Ectodermal cell (in vitro differentiated cells): ENCODE measurements around the gene GID8.

Source experiments
- H3K27ac ChIP-seq: 2 replicates; pipeline ENCODE4 v1.7.0; 2013; ENCODE audit warnings: mild to moderate bottlenecking, low read depth, low read length; ENCODE audit not compliant: insufficient read depth, poor library complexity, severe bottlenecking
- H3K27me3 ChIP-seq: 2 replicates; pipeline ENCODE4 v1.7.0; 2013; ENCODE audit warnings: mild to moderate bottlenecking, low read length; ENCODE audit not compliant: insufficient read depth, control insufficient read depth, poor library complexity, severe bottlenecking
- H3K36me3 ChIP-seq: one replicate; pipeline ENCODE4 v1.7.0; 2013; ENCODE audit warnings: low read length; ENCODE audit not compliant: control insufficient read depth, insufficient read depth
- H3K4me1 ChIP-seq: one replicate; pipeline ENCODE4 v1.7.0; 2013; ENCODE audit warnings: low read length; ENCODE audit not compliant: control insufficient read depth, insufficient read depth
- H3K4me3 ChIP-seq: 2 replicates; pipeline ENCODE4 v1.7.0; 2013; ENCODE audit warnings: low read depth, low read length, control low read depth; ENCODE audit not compliant: insufficient read depth
- H3K9me3 ChIP-seq: 2 replicates; pipeline ENCODE4 v1.7.0; 2013; ENCODE audit warnings: mild to moderate bottlenecking, low read length, moderate library complexity; ENCODE audit not compliant: control insufficient read depth
- WGBS, 2 experiments: methylation state at CpG; one replicate each; pipeline ENCODE4 v1.1.7; 2013; ENCODE audit warnings: missing lambda C conversion rate in 2 of 2; 5-methylcytosine and 5-hydroxymethylcytosine counted together

The GID8 gene

GRCh38 chr20:62895539-62895938 lies 42.4 kb upstream of the GID8 start:
- Histone ChIP-seq H3K27me3 (no peaks in the 10 kb centered on the region), H3K4me1 (peaks cover 19% of the 10 kb centered on the region), H3K9me3 (no peaks in the 10 kb centered on the region), H3K27ac (no peak overlapping the region), H3K4me3 (no peak overlapping the region), H3K36me3 (peaks cover 37% of the 10 kb centered on the region)
- 93 to 94% methylated on average over 9 of the region's 9 CpGs for WGBS, 2 experiments

GRCh38 chr20:62896526-62896925 lies 41.4 kb upstream of the GID8 start:
- no peak overlapping the region for H3K27ac ChIP-seq
- peaks cover 28% of the 10 kb centered on the region for H3K36me3 ChIP-seq
- no peak overlapping the region for H3K4me3 ChIP-seq
- H3K4me1 ChIP-seq: peaks cover 19% of the 10 kb centered on the region
- WGBS, 2 experiments: 97% methylated on average over 16 of the region's 16 CpGs
- H3K27me3 ChIP-seq: no peaks in the 10 kb centered on the region
- H3K9me3 ChIP-seq: no peaks in the 10 kb centered on the region

- no peak overlapping the region for H3K4me3 ChIP-seq
- H3K36me3 ChIP-seq: peaks cover 24% of the 10 kb centered on the region
- no peaks in the 10 kb centered on the region for H3K27me3 ChIP-seq
- peaks cover 19% of the 10 kb centered on the region for H3K4me1 ChIP-seq
- no peak overlapping the region for H3K27ac ChIP-seq
- no peaks in the 10 kb centered on the region for H3K9me3 ChIP-seq
- 92 to 96% methylated on average over 11 of the region's 11 CpGs for WGBS, 2 experiments
These were observed 40.3 kb upstream of the GID8 start for GRCh38 chr20:62897666-62898065.

GRCh38 chr20:62898093-62898964 lies 39.6 kb upstream of the GID8 start:
- Histone ChIP-seq H3K27ac (no peak overlapping the region), H3K4me3 (no peak overlapping the region), H3K9me3 (no peaks in the 10 kb centered on the region), H3K36me3 (peaks cover 21% of the 10 kb centered on the region), H3K27me3 (no peaks in the 10 kb centered on the region), H3K4me1 (peaks cover 19% of the 10 kb centered on the region)
- WGBS, 2 experiments: 94 to 95% methylated on average over 16 of the region's 16 CpGs

GRCh38 chr20:62898970-62899632 lies 38.8 kb upstream of the GID8 start:
- WGBS, 2 experiments: 69 to 70% methylated on average over 16 of the region's 16 CpGs
- Histone ChIP-seq H3K27me3 (no peaks in the 10 kb centered on the region), H3K27ac (no peak overlapping the region), H3K36me3 (peaks cover 15% of the 10 kb centered on the region), H3K4me3 (no peak overlapping the region), H3K9me3 (no peaks in the 10 kb centered on the region), H3K4me1 (peaks cover 19% of the 10 kb centered on the region)

- no peaks in the 10 kb centered on the region for H3K27me3 ChIP-seq
- H3K9me3 ChIP-seq: no peaks in the 10 kb centered on the region
- H3K27ac ChIP-seq: peak overlapping the region; percentile 40
- WGBS, 2 experiments: 75 to 77% methylated on average over 6 of the region's 6 CpGs
- H3K4me1 ChIP-seq: peaks cover 19% of the 10 kb centered on the region
- no peak overlapping the region for H3K4me3 ChIP-seq
- peaks cover 12% of the 10 kb centered on the region for H3K36me3 ChIP-seq
These were observed 38.3 kb upstream of the GID8 start for GRCh38 chr20:62899633-62900051.

GRCh38 chr20:62900052-62900691 lies 37.8 kb upstream of the GID8 start:
- H3K36me3 ChIP-seq: peaks cover 15% of the 10 kb centered on the region
- H3K9me3 ChIP-seq: no peaks in the 10 kb centered on the region
- peak overlapping the region; percentile 40 for H3K27ac ChIP-seq
- H3K4me1 ChIP-seq: peaks cover 19% of the 10 kb centered on the region
- H3K4me3 ChIP-seq: no peak overlapping the region
- H3K27me3 ChIP-seq: no peaks in the 10 kb centered on the region
- 13% methylated on average over 11 of the region's 11 CpGs for WGBS, 2 experiments

- H3K4me1 ChIP-seq: peaks cover 19% of the 10 kb centered on the region
- no peaks in the 10 kb centered on the region for H3K9me3 ChIP-seq
- H3K27me3 ChIP-seq: no peaks in the 10 kb centered on the region
- no peak overlapping the region for H3K4me3 ChIP-seq
- WGBS, 2 experiments: 78 to 79% methylated on average over 20 of the region's 20 CpGs
- H3K36me3 ChIP-seq: peaks cover 20% of the 10 kb centered on the region
- H3K27ac ChIP-seq: peak overlapping the region; percentile 22
These were observed 37.0 kb upstream of the GID8 start for GRCh38 chr20:62900692-62901584.

GRCh38 chr20:62901891-62902290 lies 36.1 kb upstream of the GID8 start:
- peaks cover 19% of the 10 kb centered on the region for H3K4me1 ChIP-seq
- H3K27me3 ChIP-seq: no peaks in the 10 kb centered on the region
- 93 to 97% methylated on average over 11 of the region's 11 CpGs for WGBS, 2 experiments
- no peak overlapping the region for H3K4me3 ChIP-seq
- no peak overlapping the region for H3K27ac ChIP-seq
- H3K36me3 ChIP-seq: peaks cover 30% of the 10 kb centered on the region
- no peaks in the 10 kb centered on the region for H3K9me3 ChIP-seq
